PC-9 (cell line): Measurements from ENCODE around the gene INPP5A.

Experiments used
- EZH2 ChIP-seq: fragments of 200-600 bp; sonication (generic); IDR thresholded peaks from 2 replicates; pipeline ENCODE4 v1.8.0; 2017; ENCODE audit warnings: antibody characterized with exemption, low read depth
- TF ChIP-seq, protein P1 (sequence below): fragments of 200-600 bp; sonication (generic); conservative IDR thresholded peaks from 2 replicates; pipeline ENCODE4 v1.6.1; 2017; ENCODE audit warnings: mixed run types, antibody characterized with exemption, mild to moderate bottlenecking, moderate library complexity

- TF ChIP-seq, protein P1, sequence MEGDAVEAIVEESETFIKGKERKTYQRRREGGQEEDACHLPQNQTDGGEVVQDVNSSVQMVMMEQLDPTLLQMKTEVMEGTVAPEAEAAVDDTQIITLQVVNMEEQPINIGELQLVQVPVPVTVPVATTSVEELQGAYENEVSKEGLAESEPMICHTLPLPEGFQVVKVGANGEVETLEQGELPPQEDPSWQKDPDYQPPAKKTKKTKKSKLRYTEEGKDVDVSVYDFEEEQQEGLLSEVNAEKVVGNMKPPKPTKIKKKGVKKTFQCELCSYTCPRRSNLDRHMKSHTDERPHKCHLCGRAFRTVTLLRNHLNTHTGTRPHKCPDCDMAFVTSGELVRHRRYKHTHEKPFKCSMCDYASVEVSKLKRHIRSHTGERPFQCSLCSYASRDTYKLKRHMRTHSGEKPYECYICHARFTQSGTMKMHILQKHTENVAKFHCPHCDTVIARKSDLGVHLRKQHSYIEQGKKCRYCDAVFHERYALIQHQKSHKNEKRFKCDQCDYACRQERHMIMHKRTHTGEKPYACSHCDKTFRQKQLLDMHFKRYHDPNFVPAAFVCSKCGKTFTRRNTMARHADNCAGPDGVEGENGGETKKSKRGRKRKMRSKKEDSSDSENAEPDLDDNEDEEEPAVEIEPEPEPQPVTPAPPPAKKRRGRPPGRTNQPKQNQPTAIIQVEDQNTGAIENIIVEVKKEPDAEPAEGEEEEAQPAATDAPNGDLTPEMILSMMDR: no peak
- TF ChIP-seq EZH2: no peak
Observed at GRCh38 chr10:132733926-132734325, 196.3 kb downstream of the INPP5A start.
